Osteoblast (primary cell): ENCODE data around the gene INSL3. TPM values are rescaled to one million over a fixed set of nuclear protein-coding genes. Genes with fewer than 3 reads are reported as not detected.

Source experiments
- DNase-seq: peaks from one replicate; pipeline ENCODE4 v3.0.0; 2011; ENCODE audit warnings: low spot score, mixed read lengths; ENCODE audit not compliant: insufficient read length; ENCODE audit errors: missing footprints
- H2AFZ ChIP-seq: 2 replicates; pipeline ENCODE4 v1.6.0; 2011; ENCODE audit warnings: mild to moderate bottlenecking, low read length
- H3K27ac ChIP-seq: 2 replicates; pipeline ENCODE4 v1.5.1; 2011; ENCODE audit warnings: mild to moderate bottlenecking, low read depth, low read length, moderate library complexity
- H3K27me3 ChIP-seq: 2 replicates; pipeline ENCODE4 v1.6.0; 2012; ENCODE audit warnings: mild to moderate bottlenecking, control low read depth, inconsistent platforms, low read length, moderate library complexity; ENCODE audit not compliant: insufficient read depth
- H3K36me3 ChIP-seq: 2 replicates; pipeline ENCODE4 v1.5.1; 2011; ENCODE audit warnings: mild to moderate bottlenecking, low read length, control low read depth, moderate library complexity; ENCODE audit not compliant: insufficient read depth
- H3K4me1 ChIP-seq: 2 replicates; pipeline ENCODE4 v1.5.1; 2011; ENCODE audit warnings: mild to moderate bottlenecking, low read length, control low read depth, moderate library complexity; ENCODE audit not compliant: insufficient read depth
- H3K4me2 ChIP-seq: 2 replicates; pipeline ENCODE4 v1.6.0; 2011; ENCODE audit warnings: mild to moderate bottlenecking, low read length; ENCODE audit not compliant: insufficient read depth
- H3K4me3 ChIP-seq: fragments of 200-600 bp; sonication (generic); 3 replicates; pipeline ENCODE4 v1.5.1; 2012; ENCODE audit warnings: mild to moderate bottlenecking, low read length, inconsistent platforms; ENCODE audit not compliant: insufficient read depth
- H3K79me2 ChIP-seq: 2 replicates; pipeline ENCODE4 v1.6.0; 2012; ENCODE audit warnings: mild to moderate bottlenecking, low read length, control low read depth, inconsistent platforms; ENCODE audit not compliant: insufficient read depth
- H3K9me3 ChIP-seq: 2 replicates; pipeline ENCODE4 v1.5.1; 2011; ENCODE audit warnings: low read depth, low read length, control low read depth
- H4K20me1 ChIP-seq: 2 replicates; pipeline ENCODE4 v1.6.0; 2012; ENCODE audit warnings: mild to moderate bottlenecking, low read length, control low read depth; ENCODE audit not compliant: insufficient read depth
- CTCF ChIP-seq: IDR thresholded peaks from 2 replicates; pipeline ENCODE4 v1.5.1; 2011; ENCODE audit warnings: mild to moderate bottlenecking, low read depth, low read length, moderate library complexity; ENCODE audit errors: extremely low read depth
- total RNA-seq: library from RNA; depleted of rRNA; stranded (reverse); fragments of >200 nt; gene quantifications from 2 replicates; pipeline ENCODE4 v1.2.3, GENCODE V29; 2012

The INSL3 gene
- total RNA-seq, 1 donor: not detected

GRCh38 chr19:17836530-17836929, 15.2 kb upstream of the INSL3 start:
- Histone ChIP-seq H3K36me3 (no peaks in the 10 kb centered on the region), H3K27ac (no peak overlapping the region), H3K4me3 (no peak overlapping the region), H4K20me1 (no peaks in the 10 kb centered on the region), H3K4me1 (no peaks in the 10 kb centered on the region), H3K27me3 (no peaks in the 10 kb centered on the region), H3K9me3 (no peaks in the 10 kb centered on the region), H2AFZ (no peak overlapping the region), H3K4me2 (no peak overlapping the region), H3K79me2 (no peaks in the 10 kb centered on the region)
- TF ChIP-seq CTCF: no peak
- peak; percentile 27 for DNase-seq

GRCh38 chr19:17835182-17836006, 14.1 kb upstream of the INSL3 start:
- no peak overlapping the region for H3K4me2 ChIP-seq
- H3K27me3 ChIP-seq: no peaks in the 10 kb centered on the region
- no peaks in the 10 kb centered on the region for H3K36me3 ChIP-seq
- H4K20me1 ChIP-seq: no peaks in the 10 kb centered on the region
- H3K4me1 ChIP-seq: no peaks in the 10 kb centered on the region
- peak; percentile 84 for DNase-seq
- no peaks in the 10 kb centered on the region for H3K9me3 ChIP-seq
- no peaks in the 10 kb centered on the region for H3K79me2 ChIP-seq
- no peak overlapping the region for H3K4me3 ChIP-seq
- no peak for TF ChIP-seq CTCF
- H2AFZ ChIP-seq: no peak overlapping the region
- no peak overlapping the region for H3K27ac ChIP-seq

DNA sequence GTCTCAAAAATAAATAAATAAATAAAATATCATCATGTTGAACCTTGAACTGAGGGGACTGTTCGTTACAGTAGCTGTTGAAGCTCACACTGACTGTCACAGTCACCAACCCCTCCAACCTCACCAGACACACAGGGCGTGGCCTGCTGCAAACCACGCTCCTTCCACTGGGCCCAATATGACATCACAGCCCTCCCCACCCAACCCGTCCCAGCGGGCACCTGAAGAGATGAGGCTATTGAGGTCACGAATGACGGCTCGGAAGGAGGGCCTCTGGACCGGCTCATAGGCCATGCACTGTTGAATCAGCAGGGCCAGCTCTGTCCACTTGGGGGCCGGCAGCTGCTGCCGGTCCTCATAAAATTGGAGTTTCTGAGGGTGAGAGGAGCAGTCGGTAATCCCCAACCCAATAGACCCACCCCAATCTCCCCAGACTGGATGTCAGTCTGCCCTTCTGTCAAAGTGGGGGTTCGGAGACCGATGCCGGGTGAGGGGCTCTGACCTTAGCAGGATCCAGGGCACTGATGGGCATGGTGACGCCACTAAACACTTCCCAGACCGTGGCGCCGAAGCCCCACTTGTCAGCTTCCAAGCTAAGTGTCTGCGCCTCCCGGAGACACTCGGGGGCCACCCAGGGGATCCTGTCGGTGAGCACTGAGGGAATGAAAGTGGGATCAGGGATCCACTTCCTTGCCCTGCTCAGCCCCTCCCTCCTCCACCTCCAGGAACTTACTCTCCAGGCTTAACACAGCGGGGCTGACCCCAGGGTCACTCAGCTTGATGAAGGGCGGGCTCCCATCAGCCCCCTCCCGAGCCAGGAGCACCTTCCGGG, 13.2 kb upstream of the INSL3 start:
- DNase-seq: peak; percentile 67
- H3K4me2 ChIP-seq: no peak overlapping the region
- no peaks in the 10 kb centered on the region for H4K20me1 ChIP-seq
- H3K4me1 ChIP-seq: no peaks in the 10 kb centered on the region
- H3K4me3 ChIP-seq: no peak overlapping the region
- H3K27me3 ChIP-seq: no peaks in the 10 kb centered on the region
- peak; percentile 7 for TF ChIP-seq CTCF
- no peaks in the 10 kb centered on the region for H3K79me2 ChIP-seq
- no peaks in the 10 kb centered on the region for H3K9me3 ChIP-seq
- no peak overlapping the region for H2AFZ ChIP-seq
- no peaks in the 10 kb centered on the region for H3K36me3 ChIP-seq
- no peak overlapping the region for H3K27ac ChIP-seq
